ENCODE measurements around the gene MROH2A. TPM values are rescaled to one million over a fixed set of nuclear protein-coding genes. Genes with fewer than 3 reads are reported as not detected.

MROH2A gene
- total RNA-seq, 2 donors from 2014 or later, result 2.3 TPM; not detected in 1

GRCh38 chr2:233813236-233814055, 35.3 kb downstream of the MROH2A start:
- no peak overlapping the region for H3K27ac ChIP-seq
- DNase-seq (ENCODE audit: low spot score), result no peak
- H3K36me3 ChIP-seq, result no peaks in the 10 kb centered on the region
- TF ChIP-seq POLR2A (IDR thresholded peaks at IDR 0.05), result no peak
- no peak for TF ChIP-seq CTCF (IDR thresholded peaks at IDR 0.05)
- no peak for TF ChIP-seq POLR2AphosphoS5 (IDR thresholded peaks at IDR 0.05)
- H3K9me3 ChIP-seq, result no peaks in the 10 kb centered on the region
- intact Hi-C loops (cut with DNase I), result no loop called here
- no peaks in the 10 kb centered on the region for H3K27me3 ChIP-seq (replicated peaks; ENCODE audit: insufficient read depth)
- H3K4me1 ChIP-seq (replicated peaks), result no peaks in the 10 kb centered on the region
- 77% methylated on average over 3 of the region's 3 CpGs for WGBS
- H3K4me3 ChIP-seq, result no peak overlapping the region

- Histone ChIP-seq H3K4me1 (replicated peaks) (no peaks in the 10 kb centered on the region), H3K4me3 (no peak overlapping the region), H3K36me3 (no peaks in the 10 kb centered on the region), H3K27ac (no peak overlapping the region), H3K27me3 (replicated peaks; ENCODE audit: insufficient read depth) (no peaks in the 10 kb centered on the region), H3K9me3 (no peaks in the 10 kb centered on the region)
- intact Hi-C loops (cut with DNase I), result no loop called here
- TF ChIP-seq CTCF (IDR thresholded peaks at IDR 0.05), result no peak
- no peak for TF ChIP-seq POLR2AphosphoS5 (IDR thresholded peaks at IDR 0.05)
- no peak for TF ChIP-seq POLR2A (IDR thresholded peaks at IDR 0.05)
- no peak for DNase-seq (ENCODE audit: low spot score)
- 36% methylated on average over 2 of the region's 2 CpGs for WGBS
Observed at GRCh38 chr2:233814056-233814835, 36.1 kb downstream of the MROH2A start.

- no peak for DNase-seq (ENCODE audit: low spot score)
- no peaks in the 10 kb centered on the region for H3K36me3 ChIP-seq
- H3K27ac ChIP-seq, result no peak overlapping the region
- WGBS, result 77% methylated on average over 6 of the region's 6 CpGs
- TF ChIP-seq POLR2A (IDR thresholded peaks at IDR 0.05), result no peak
- no peak for TF ChIP-seq CTCF (IDR thresholded peaks at IDR 0.05)
- TF ChIP-seq POLR2AphosphoS5 (IDR thresholded peaks at IDR 0.05), result no peak
- no peaks in the 10 kb centered on the region for H3K27me3 ChIP-seq (replicated peaks; ENCODE audit: insufficient read depth)
- intact Hi-C loops (cut with DNase I), result no loop called here
- H3K4me1 ChIP-seq (replicated peaks), result no peaks in the 10 kb centered on the region
- H3K9me3 ChIP-seq, result no peaks in the 10 kb centered on the region
- no peak overlapping the region for H3K4me3 ChIP-seq
Observed at GRCh38 chr2:233815861-233816260, 37.7 kb downstream of the MROH2A start.

- intact Hi-C loops (cut with DNase I), result no loop called here
- H3K4me1 ChIP-seq (replicated peaks), result no peaks in the 10 kb centered on the region
- no peak overlapping the region for H3K27ac ChIP-seq
- no peak for TF ChIP-seq POLR2A (IDR thresholded peaks at IDR 0.05)
- no peak for TF ChIP-seq CTCF (IDR thresholded peaks at IDR 0.05)
- no peak for TF ChIP-seq POLR2AphosphoS5 (IDR thresholded peaks at IDR 0.05)
- no peak for DNase-seq (ENCODE audit: low spot score)
- H3K4me3 ChIP-seq, result no peak overlapping the region
- H3K36me3 ChIP-seq, result no peaks in the 10 kb centered on the region
- H3K27me3 ChIP-seq (replicated peaks; ENCODE audit: insufficient read depth), result no peaks in the 10 kb centered on the region
- 33% methylated on average over 2 of the region's 2 CpGs for WGBS
- H3K9me3 ChIP-seq, result no peaks in the 10 kb centered on the region
Observed at GRCh38 chr2:233816334-233816733, 38.2 kb downstream of the MROH2A start.

Data from prostate gland (tissue), 2 donors.